Measurements from ENCODE around the gene RBM14. TPM values are rescaled to one million over a fixed set of nuclear protein-coding genes. Genes with fewer than 3 reads are reported as not detected.
A peak's percentile ranks its signal among the peaks of the same experiment; 100 is the strongest.

The RBM14 gene
- total and polyA plus RNA-seq, 5 donors from 2014 or later = 56.7 to 233 (median 71.5) TPM

DNA sequence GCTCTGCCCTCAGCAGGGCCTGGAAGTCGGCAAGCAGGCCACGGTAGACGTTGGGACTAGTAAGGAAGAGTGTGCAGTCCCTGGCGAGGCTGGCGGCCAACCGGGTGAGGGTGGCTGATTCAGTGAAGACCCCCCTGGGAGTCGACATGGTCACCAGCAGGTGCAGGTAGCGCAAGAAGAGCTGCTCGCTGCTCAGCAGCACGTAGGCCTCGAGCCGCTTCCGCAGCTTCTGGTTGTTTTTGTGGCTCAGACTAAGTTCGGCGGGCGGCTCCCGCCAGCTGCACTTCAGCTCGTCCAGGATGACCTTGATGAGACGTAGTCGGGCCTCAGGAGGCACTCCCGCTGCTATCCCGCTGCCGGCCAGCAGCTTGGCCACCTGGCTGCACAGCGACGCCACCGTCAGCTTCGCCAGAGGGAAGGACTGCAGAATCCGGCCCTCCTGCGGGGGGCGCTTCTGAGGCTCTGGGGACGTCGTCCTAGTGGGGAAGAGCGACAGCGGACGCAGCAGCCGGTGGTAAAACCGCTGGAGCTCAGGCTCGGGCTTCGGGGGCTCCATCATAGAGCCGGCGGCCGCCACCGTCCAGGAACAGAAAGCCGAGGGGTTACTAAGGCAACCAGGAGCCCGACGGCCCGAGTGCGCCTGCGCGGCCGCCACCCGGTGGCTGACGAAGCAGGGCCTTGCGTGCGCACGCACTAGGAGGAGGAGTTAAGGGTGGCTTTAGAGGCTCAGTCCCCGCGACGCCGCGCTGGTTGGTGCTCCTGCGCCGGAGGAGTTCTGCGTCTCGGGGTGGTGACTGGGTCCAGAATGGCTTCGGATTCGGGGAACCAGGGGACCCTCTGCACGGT lies 23.8 kb upstream of the RBM14 start, which contains the start of the genes CCDC87 and CCS:
CCDC87 (minus strand) TSS at position 607 of the 846 bp plus-strand sequence; CDS start at position 559, 48 bp downstream.
CCS (plus strand) TSS at position 729 of the 846 bp plus-strand sequence; CDS start at position 806, 77 bp downstream.
- ATAC-seq (ENCODE audit: low read depth in 2 of 2) (peak; percentile 95 to 96), DNase-seq (peak; percentile 96 to 99 (median 97))
- H3K4me1 Mint-ChIP-seq = peaks cover 9 to 46% (median 19%) of the 10 kb centered on the region in 4 donors
- Histone ChIP-seq H3K27me3 (ENCODE audit: control insufficient read depth, insufficient read depth, low read length) (no peaks in the 10 kb centered on the region), H3K36me3 (ENCODE audit: control insufficient read depth, insufficient read depth, low read length) (no peaks in the 10 kb centered on the region), H3K27ac (ENCODE audit: insufficient read depth, low read length, poor library complexity, severe bottlenecking) (peak within 1 kb of the TSS; percentile 84), H3K4me1 (ENCODE audit: control insufficient read depth, insufficient read depth, low read length, poor library complexity, severe bottlenecking) (peaks cover 21% of the 10 kb centered on the region), H3K9me3 (ENCODE audit: control insufficient read depth in 2 of 2, low read length in 2 of 2) (no peaks in the 10 kb centered on the region), H3K4me3 (ENCODE audit: low read depth, low read length) (peak within 1 kb of the TSS; percentile 73)
- peak within 1 kb of the TSS; percentile 98 to 100 (median 99) for H3K27ac Mint-ChIP-seq
- peaks cover 5% of the 10 kb centered on the region for H3K36me3 Mint-ChIP-seq
- no peaks in the 10 kb centered on the region for H3K9me3 Mint-ChIP-seq
- H3K27me3 Mint-ChIP-seq = no peaks in the 10 kb centered on the region
- H3K4me3 Mint-ChIP-seq = peak within 1 kb of the TSS; percentile 92 to 100 (median 100)

DNA sequence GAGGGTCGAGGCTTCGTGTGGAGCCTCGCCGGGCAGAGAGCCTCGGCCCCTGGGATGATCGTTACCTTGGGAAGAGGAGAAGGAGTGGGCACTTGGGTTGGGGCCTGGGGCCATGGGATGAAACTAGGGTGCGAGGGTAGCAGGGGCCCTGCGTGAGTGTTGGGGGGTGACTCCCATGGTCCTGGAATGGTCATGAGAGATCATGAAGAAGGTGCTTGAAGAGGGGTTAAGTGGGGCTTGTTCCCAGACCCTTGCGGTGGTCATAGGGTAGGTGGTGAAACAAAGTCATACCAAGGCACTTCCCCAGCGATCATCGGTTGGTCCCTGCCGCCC lies 23.2 kb upstream of the RBM14 start:
- peak in 1 of 2 donors; percentile 7 for ATAC-seq (ENCODE audit: low read depth in 2 of 2)
- no peaks in the 10 kb centered on the region for H3K9me3 ChIP-seq (ENCODE audit: control insufficient read depth in 2 of 2, low read length in 2 of 2)
- H3K27me3 Mint-ChIP-seq = no peaks in the 10 kb centered on the region
- H3K36me3 Mint-ChIP-seq = peaks cover 5% of the 10 kb centered on the region
- no peaks in the 10 kb centered on the region for H3K9me3 Mint-ChIP-seq
- peak overlapping the region; percentile 73 for H3K4me3 ChIP-seq (ENCODE audit: low read depth, low read length)
- peak overlapping the region; percentile 84 for H3K27ac ChIP-seq (ENCODE audit: insufficient read depth, low read length, poor library complexity, severe bottlenecking)
- peaks cover 9 to 46% (median 21%) of the 10 kb centered on the region in 4 donors for H3K4me1 Mint-ChIP-seq
- no peaks in the 10 kb centered on the region for H3K27me3 ChIP-seq (ENCODE audit: control insufficient read depth, insufficient read depth, low read length)
- peaks cover 21% of the 10 kb centered on the region for H3K4me1 ChIP-seq (ENCODE audit: control insufficient read depth, insufficient read depth, low read length, poor library complexity, severe bottlenecking)
- peak overlapping the region; percentile 92 to 100 (median 100) for H3K4me3 Mint-ChIP-seq
- H3K36me3 ChIP-seq (ENCODE audit: control insufficient read depth, insufficient read depth, low read length) = no peaks in the 10 kb centered on the region
- peak overlapping the region; percentile 98 to 100 (median 99) for H3K27ac Mint-ChIP-seq
- DNase-seq = no peak

DNA sequence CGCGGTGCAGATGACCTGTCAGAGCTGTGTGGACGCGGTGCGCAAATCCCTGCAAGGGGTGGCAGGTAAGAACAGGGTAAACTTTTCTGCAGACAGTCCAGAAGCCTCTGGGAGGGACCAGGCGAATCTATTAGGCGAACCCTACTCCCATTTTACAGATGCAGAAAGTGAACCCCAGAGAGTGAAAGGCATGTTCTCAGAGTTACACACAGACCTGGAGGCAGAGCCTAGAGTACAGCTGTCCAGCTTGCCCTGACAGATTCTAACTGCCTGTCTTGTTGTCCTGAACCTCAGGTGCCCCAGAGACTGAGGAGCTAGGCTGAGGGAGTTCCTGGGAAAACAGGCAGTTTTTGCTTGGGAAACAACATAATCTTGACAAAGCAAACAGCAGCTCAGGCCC lies 22.8 kb upstream of the RBM14 start:
- no peak for ATAC-seq (ENCODE audit: low read depth in 2 of 2)
- H3K36me3 Mint-ChIP-seq = peaks cover 5% of the 10 kb centered on the region
- H3K9me3 Mint-ChIP-seq = no peaks in the 10 kb centered on the region
- H3K4me3 Mint-ChIP-seq = peak overlapping the region; percentile 92 to 100 (median 100)
- peaks cover 9 to 46% (median 24%) of the 10 kb centered on the region in 4 donors for H3K4me1 Mint-ChIP-seq
- DNase-seq = no peak
- Histone ChIP-seq H3K36me3 (ENCODE audit: control insufficient read depth, insufficient read depth, low read length) (no peaks in the 10 kb centered on the region), H3K9me3 (ENCODE audit: control insufficient read depth in 2 of 2, low read length in 2 of 2) (no peaks in the 10 kb centered on the region), H3K27me3 (ENCODE audit: control insufficient read depth, insufficient read depth, low read length) (no peaks in the 10 kb centered on the region), H3K4me1 (ENCODE audit: control insufficient read depth, insufficient read depth, low read length, poor library complexity, severe bottlenecking) (peaks cover 21% of the 10 kb centered on the region), H3K4me3 (ENCODE audit: low read depth, low read length) (peak overlapping the region; percentile 73), H3K27ac (ENCODE audit: insufficient read depth, low read length, poor library complexity, severe bottlenecking) (peak overlapping the region; percentile 84)
- peak overlapping the region in 2 of 3 donors; percentile 99 to 100 for H3K27ac Mint-ChIP-seq
- H3K27me3 Mint-ChIP-seq = no peaks in the 10 kb centered on the region

DNA sequence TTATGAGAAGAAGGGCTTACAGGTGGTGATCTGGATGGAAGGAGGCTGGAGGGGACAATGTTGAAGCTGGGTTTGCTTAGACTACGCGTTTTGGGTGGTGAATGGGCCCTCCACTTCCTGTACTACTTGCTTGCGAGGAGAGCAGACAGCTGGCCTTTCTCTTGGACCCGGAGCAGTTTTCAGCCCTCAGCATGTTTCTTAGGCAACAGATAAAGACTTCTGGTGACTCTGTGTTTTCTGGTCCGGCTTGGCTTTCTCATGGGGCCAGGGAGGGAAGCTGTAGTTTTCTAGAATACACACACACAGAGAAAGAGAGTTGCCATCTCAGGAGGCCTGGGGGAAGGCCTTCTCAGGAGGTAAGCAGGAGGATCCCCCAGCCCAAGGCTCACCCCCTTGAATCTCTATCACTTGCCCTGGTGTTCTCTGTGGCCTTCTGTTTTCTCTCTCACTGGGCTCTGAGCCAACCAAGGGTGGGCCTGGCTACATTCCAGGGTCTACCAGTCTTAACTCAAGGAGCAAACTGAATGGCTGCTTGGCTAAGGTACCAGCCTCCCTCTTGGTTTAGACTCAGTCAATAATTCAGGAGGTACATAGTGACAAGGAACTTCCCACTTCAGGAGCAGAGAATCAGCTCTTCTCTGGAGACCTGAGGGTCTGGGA lies 21.1 kb upstream of the RBM14 start:
- no peak for ATAC-seq (ENCODE audit: low read depth in 2 of 2)
- Mint-ChIP-seq H3K27me3 (no peaks in the 10 kb centered on the region), H3K36me3 (peaks cover 6% of the 10 kb centered on the region), H3K4me1 (peaks cover 9 to 46% (median 24%) of the 10 kb centered on the region in 4 donors), H3K27ac (peak overlapping the region; percentile 81 to 92 (median 87)), H3K4me3 (peak overlapping the region; percentile 44 to 83 (median 66)), H3K9me3 (no peaks in the 10 kb centered on the region)
- Histone ChIP-seq H3K36me3 (ENCODE audit: control insufficient read depth, insufficient read depth, low read length) (peaks cover 6% of the 10 kb centered on the region), H3K27me3 (ENCODE audit: control insufficient read depth, insufficient read depth, low read length) (no peaks in the 10 kb centered on the region), H3K27ac (ENCODE audit: insufficient read depth, low read length, poor library complexity, severe bottlenecking) (peak overlapping the region; percentile 5), H3K4me3 (ENCODE audit: low read depth, low read length) (no peak overlapping the region), H3K4me1 (ENCODE audit: control insufficient read depth, insufficient read depth, low read length, poor library complexity, severe bottlenecking) (peaks cover 21% of the 10 kb centered on the region), H3K9me3 (ENCODE audit: control insufficient read depth in 2 of 2, low read length in 2 of 2) (no peaks in the 10 kb centered on the region)
- DNase-seq = peak in 2 of 3 donors; percentile 13 to 48

DNA sequence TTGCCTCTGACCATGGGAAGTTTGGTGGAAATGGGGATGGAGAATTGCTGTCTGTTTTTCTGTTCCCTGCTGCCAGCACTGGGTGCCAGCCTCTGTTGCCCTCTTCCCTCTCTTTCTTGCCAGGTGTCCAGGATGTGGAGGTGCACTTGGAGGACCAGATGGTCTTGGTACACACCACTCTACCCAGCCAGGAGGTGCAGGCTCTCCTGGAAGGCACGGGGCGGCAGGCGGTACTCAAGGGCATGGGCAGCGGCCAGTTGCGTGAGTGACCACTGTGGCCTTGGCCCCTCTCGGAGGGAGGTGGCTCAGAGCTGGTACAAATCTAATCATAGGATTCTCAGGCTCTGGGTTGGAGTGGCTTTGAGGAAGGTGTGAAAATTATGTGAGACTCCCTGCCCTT lies 17.4 kb upstream of the RBM14 start:
- DNase-seq = no peak
- H3K36me3 ChIP-seq (ENCODE audit: control insufficient read depth, insufficient read depth, low read length) = peaks cover 10% of the 10 kb centered on the region
- H3K27ac ChIP-seq (ENCODE audit: insufficient read depth, low read length, poor library complexity, severe bottlenecking) = no peak overlapping the region
- H3K4me1 ChIP-seq (ENCODE audit: control insufficient read depth, insufficient read depth, low read length, poor library complexity, severe bottlenecking) = peaks cover 13% of the 10 kb centered on the region
- Mint-ChIP-seq H3K27me3 (no peaks in the 10 kb centered on the region), H3K9me3 (no peaks in the 10 kb centered on the region), H3K4me1 (peaks cover 9 to 25% (median 15%) of the 10 kb centered on the region in 4 donors), H3K36me3 (peaks cover 13% of the 10 kb centered on the region), H3K27ac (peak overlapping the region in 1 of 3 donors; percentile 7), H3K4me3 (no peak overlapping the region)
- H3K4me3 ChIP-seq (ENCODE audit: low read depth, low read length) = no peak overlapping the region
- H3K27me3 ChIP-seq (ENCODE audit: control insufficient read depth, insufficient read depth, low read length) = no peaks in the 10 kb centered on the region
- no peaks in the 10 kb centered on the region for H3K9me3 ChIP-seq (ENCODE audit: control insufficient read depth in 2 of 2, low read length in 2 of 2)
- no peak for ATAC-seq (ENCODE audit: low read depth in 2 of 2)

DNA sequence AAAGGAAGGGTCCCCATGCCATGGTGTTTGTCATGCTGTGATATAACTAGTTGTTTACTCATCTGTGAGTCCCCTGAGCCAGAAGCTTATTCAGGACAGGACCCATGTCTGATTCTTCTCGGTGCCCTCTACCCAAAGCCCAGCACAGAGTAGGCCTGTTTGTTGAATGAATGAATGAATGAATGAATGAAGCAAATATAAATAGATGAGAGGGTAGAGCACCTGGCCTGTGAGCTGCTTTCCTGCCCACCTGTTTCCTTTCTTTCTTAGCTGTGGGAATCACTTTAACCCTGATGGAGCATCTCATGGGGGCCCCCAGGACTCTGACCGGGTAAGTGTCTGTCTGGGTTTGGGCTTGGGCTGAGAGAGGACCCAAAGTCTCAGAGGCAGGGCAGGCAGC lies 16.2 kb upstream of the RBM14 start:
- H3K4me3 Mint-ChIP-seq = no peak overlapping the region
- H3K4me1 Mint-ChIP-seq = peaks cover 5 to 16% (median 10%) of the 10 kb centered on the region in 4 donors
- H3K36me3 Mint-ChIP-seq = peaks cover 23% of the 10 kb centered on the region
- Histone ChIP-seq H3K27me3 (ENCODE audit: control insufficient read depth, insufficient read depth, low read length) (no peaks in the 10 kb centered on the region), H3K4me3 (ENCODE audit: low read depth, low read length) (no peak overlapping the region), H3K27ac (ENCODE audit: insufficient read depth, low read length, poor library complexity, severe bottlenecking) (no peak overlapping the region), H3K36me3 (ENCODE audit: control insufficient read depth, insufficient read depth, low read length) (peaks cover 10% of the 10 kb centered on the region), H3K9me3 (ENCODE audit: control insufficient read depth in 2 of 2, low read length in 2 of 2) (no peaks in the 10 kb centered on the region), H3K4me1 (ENCODE audit: control insufficient read depth, insufficient read depth, low read length, poor library complexity, severe bottlenecking) (peaks cover 2% of the 10 kb centered on the region)
- ATAC-seq (ENCODE audit: low read depth in 2 of 2) = no peak
- DNase-seq = no peak
- no peaks in the 10 kb centered on the region for H3K27me3 Mint-ChIP-seq
- H3K9me3 Mint-ChIP-seq = no peaks in the 10 kb centered on the region
- H3K27ac Mint-ChIP-seq = peak overlapping the region in 1 of 3 donors; percentile 14

DNA sequence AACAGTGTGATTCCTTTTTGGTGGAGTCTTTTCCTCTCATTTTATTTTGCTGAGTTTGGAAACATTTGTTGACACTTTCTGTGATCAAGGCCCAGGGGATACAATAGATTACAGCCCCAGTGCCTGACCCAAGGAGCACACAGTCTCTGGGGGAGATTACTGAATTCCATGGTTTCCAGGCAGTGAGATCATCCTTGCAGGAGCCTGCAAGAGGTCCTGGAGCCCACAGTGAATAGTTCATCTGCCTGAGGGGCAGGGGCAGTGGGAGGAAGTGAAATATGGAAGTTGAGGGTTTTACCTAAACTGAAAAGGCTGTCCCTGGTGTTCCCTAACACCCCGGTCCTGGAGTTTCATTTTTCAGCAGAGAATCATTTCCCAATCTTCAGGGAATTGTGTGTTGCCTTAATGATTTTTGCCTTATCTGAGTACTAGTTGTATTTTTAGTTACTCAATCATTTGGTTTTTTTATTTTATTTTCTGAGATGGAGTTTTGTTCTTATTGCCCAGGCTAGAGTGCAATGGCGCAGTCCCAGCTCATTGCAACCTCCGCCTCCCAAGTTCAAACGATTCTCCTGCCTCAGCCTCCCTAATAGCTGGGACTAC lies 15.7 kb upstream of the RBM14 start:
- Mint-ChIP-seq H3K4me1 (peaks cover 2 to 10% (median 7%) of the 10 kb centered on the region in 4 donors), H3K27ac (no peak overlapping the region), H3K9me3 (no peaks in the 10 kb centered on the region), H3K4me3 (peak overlapping the region in 1 of 4 donors; percentile 43), H3K36me3 (peaks cover 22% of the 10 kb centered on the region), H3K27me3 (no peaks in the 10 kb centered on the region)
- Histone ChIP-seq H3K27ac (ENCODE audit: insufficient read depth, low read length, poor library complexity, severe bottlenecking) (no peak overlapping the region), H3K36me3 (ENCODE audit: control insufficient read depth, insufficient read depth, low read length) (peaks cover 10% of the 10 kb centered on the region), H3K9me3 (ENCODE audit: control insufficient read depth in 2 of 2, low read length in 2 of 2) (no peaks in the 10 kb centered on the region), H3K27me3 (ENCODE audit: control insufficient read depth, insufficient read depth, low read length) (no peaks in the 10 kb centered on the region), H3K4me1 (ENCODE audit: control insufficient read depth, insufficient read depth, low read length, poor library complexity, severe bottlenecking) (no peaks in the 10 kb centered on the region), H3K4me3 (ENCODE audit: low read depth, low read length) (no peak overlapping the region)
- ATAC-seq (ENCODE audit: low read depth in 2 of 2) (no peak), DNase-seq (no peak)

All from CD4-positive, CD25-positive, alpha-beta regulatory T cell (primary cell).